Glutamatergic neuron (in vitro differentiated cells): ENCODE results near the gene RTKN2. TPM values are rescaled to one million over a fixed set of nuclear protein-coding genes. Genes with fewer than 3 reads are reported as not detected.

ENCODE experiments used
- DNase-seq: peaks from one replicate; pipeline ENCODE4 v3.0.0; 2022
- H3K27ac Mint-ChIP-seq: one replicate; pipeline ENCODE4 v1.8.0; 2020; ENCODE audit warnings: mild to moderate bottlenecking, mixed read lengths, inconsistent platforms; ENCODE audit not compliant: unreplicated experiment
- H3K27me3 Mint-ChIP-seq: one replicate; pipeline ENCODE4 v1.8.0; 2020; ENCODE audit warnings: mild to moderate bottlenecking, moderate library complexity, mixed read lengths, inconsistent platforms; ENCODE audit not compliant: unreplicated experiment
- H3K36me3 Mint-ChIP-seq: one replicate; pipeline ENCODE4 v1.8.0; 2020; ENCODE audit warnings: mild to moderate bottlenecking, mixed read lengths, inconsistent platforms; ENCODE audit not compliant: unreplicated experiment
- H3K4me1 Mint-ChIP-seq: one replicate; pipeline ENCODE4 v1.8.0; 2020; ENCODE audit warnings: mild to moderate bottlenecking, low read depth, mixed read lengths, inconsistent platforms; ENCODE audit not compliant: unreplicated experiment
- H3K4me3 Mint-ChIP-seq: one replicate; pipeline ENCODE4 v1.8.0; 2020; ENCODE audit warnings: mild to moderate bottlenecking, mixed read lengths, inconsistent platforms; ENCODE audit not compliant: unreplicated experiment
- H3K9me3 Mint-ChIP-seq: one replicate; pipeline ENCODE4 v1.8.0; 2020; ENCODE audit warnings: mild to moderate bottlenecking, moderate library complexity, mixed read lengths, inconsistent platforms; ENCODE audit not compliant: unreplicated experiment
- total RNA-seq: library from RNA; stranded (reverse); fragmentation: NEBNext Ultra II Directional; extraction: Animal tissue kit (Norgen Biotek cat#: 25700); gene quantifications from one replicate; pipeline ENCODE4 v1.2.1, GENCODE V29; 2021; ENCODE audit not compliant: unreplicated experiment
- TF ChIP-seq, protein P1 (sequence below): fragments of 200-600 bp; sonication (generic); IDR thresholded peaks from one replicate; pipeline ENCODE4 v1.5.0; 2021; ENCODE audit not compliant: partially characterized antibody, unreplicated experiment

Gene RTKN2
- total RNA-seq, 1 donor from 2014 or later: 3.2 TPM

DNA sequence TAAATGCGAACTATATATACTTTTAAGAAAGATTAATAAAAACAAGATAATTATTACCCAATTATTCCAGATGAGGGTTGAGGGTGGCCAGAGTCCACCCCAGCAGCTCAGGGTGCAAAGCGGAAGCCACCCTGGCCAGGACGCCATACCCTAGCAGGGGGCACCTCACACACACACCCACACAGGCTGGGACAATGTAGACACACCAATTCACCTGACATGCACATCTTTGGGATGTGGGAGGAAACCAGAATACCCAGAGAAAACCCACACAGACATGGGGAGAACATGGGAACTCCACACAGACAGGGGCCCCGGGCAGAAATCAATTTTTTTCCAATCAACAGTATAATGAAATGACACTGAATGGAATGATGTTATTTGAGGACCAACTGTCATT, 86.0 kb downstream of the RTKN2 start:
- Mint-ChIP-seq H3K36me3 (peaks cover 6% of the 10 kb centered on the region), H3K9me3 (no peaks in the 10 kb centered on the region), H3K27me3 (peaks cover 4% of the 10 kb centered on the region), H3K27ac (no peak overlapping the region), H3K4me1 (no peaks in the 10 kb centered on the region), H3K4me3 (no peak overlapping the region)
- DNase-seq: no peak
- TF ChIP-seq, protein P1, sequence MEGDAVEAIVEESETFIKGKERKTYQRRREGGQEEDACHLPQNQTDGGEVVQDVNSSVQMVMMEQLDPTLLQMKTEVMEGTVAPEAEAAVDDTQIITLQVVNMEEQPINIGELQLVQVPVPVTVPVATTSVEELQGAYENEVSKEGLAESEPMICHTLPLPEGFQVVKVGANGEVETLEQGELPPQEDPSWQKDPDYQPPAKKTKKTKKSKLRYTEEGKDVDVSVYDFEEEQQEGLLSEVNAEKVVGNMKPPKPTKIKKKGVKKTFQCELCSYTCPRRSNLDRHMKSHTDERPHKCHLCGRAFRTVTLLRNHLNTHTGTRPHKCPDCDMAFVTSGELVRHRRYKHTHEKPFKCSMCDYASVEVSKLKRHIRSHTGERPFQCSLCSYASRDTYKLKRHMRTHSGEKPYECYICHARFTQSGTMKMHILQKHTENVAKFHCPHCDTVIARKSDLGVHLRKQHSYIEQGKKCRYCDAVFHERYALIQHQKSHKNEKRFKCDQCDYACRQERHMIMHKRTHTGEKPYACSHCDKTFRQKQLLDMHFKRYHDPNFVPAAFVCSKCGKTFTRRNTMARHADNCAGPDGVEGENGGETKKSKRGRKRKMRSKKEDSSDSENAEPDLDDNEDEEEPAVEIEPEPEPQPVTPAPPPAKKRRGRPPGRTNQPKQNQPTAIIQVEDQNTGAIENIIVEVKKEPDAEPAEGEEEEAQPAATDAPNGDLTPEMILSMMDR: no peak

DNA sequence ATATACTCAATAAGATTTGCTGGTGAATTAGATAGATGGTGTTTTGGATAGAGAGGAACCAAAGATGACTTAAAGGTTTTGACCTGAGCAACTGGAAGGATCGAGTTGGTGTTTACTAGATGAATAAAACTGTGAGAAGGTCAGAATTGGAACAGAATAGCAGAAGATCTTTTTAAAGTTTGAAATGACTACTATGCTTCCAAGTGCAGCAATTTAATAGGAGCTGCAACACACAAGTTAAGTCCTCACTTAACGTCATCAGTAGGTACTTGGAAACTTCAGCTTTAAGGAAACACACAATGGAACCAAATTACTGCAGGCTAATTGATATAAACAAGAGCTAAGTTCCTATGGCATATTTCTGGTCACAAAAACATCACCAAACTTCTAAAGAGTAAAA, 86.5 kb downstream of the RTKN2 start:
- H3K27ac Mint-ChIP-seq: no peak overlapping the region
- DNase-seq: no peak
- no peak overlapping the region for H3K4me3 Mint-ChIP-seq
- peaks cover 6% of the 10 kb centered on the region for H3K36me3 Mint-ChIP-seq
- peaks cover 4% of the 10 kb centered on the region for H3K27me3 Mint-ChIP-seq
- H3K9me3 Mint-ChIP-seq: no peaks in the 10 kb centered on the region
- TF ChIP-seq, protein P1: no peak
- no peaks in the 10 kb centered on the region for H3K4me1 Mint-ChIP-seq

DNA sequence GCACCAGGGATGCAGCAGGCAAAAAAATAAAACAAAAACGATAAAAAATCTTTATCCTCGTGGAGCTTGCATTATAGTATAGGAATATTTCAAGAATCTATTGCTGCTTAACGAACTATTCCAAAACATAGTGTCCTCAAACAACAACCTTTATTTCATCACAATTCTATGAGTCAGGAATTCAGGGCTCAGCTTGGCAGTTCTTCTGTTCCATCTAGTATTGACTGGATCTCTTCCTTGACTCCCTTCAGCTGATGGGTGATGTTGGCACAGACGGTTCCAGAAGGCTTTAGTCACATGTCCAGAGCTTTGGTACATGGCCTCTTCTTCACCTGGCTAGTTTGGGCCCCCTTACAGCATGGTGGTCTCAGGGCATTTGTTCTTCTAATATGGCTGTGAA, 88.0 kb downstream of the RTKN2 start:
- DNase-seq: no peak
- Mint-ChIP-seq H3K27ac (no peak overlapping the region), H3K27me3 (peaks cover 4% of the 10 kb centered on the region)

DNA sequence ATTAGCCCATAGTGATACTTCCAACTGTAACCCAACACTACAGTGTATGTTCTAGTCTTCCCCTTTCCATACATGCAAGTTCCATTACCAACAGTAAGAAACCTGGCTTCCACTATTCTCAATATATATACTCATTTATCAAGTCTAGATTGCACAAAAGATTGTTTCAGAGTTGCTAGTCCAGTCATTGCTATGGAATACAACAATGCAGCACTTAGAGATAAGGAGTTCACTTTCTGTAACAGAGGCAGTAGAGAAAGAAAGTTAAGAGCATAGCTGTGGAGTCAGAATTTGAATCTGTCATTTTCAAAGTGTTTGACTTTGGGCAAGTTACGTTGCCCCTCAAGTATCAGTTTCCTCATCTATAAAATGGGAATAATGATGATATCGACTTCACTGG, 90.1 kb downstream of the RTKN2 start:
- H3K36me3 Mint-ChIP-seq: peaks cover 6% of the 10 kb centered on the region

More for the DNA sequence above, 88.0 kb downstream of the RTKN2 start:
- Mint-ChIP-seq H3K4me3 (no peak overlapping the region), H3K4me1 (no peaks in the 10 kb centered on the region), H3K9me3 (no peaks in the 10 kb centered on the region), H3K36me3 (peaks cover 6% of the 10 kb centered on the region)
- TF ChIP-seq, protein P1: no peak

DNA sequence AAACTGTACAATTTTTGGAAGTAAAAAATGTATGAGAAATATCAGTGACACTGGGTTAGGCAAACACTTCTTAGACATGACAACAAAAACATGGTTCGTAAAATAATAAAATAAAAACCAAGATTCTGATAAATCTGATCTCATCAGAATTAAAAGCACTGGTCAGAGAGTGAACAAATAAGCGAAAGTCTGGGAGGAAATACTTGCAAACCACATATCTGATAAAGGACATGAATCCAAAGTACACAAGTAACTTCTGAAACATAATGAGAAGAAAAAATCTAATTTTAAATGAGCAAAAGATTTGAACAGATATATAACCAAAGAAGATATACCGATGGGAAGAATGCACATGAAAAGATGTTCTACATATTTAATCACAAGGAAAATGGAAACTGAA, 91.5 kb downstream of the RTKN2 start:
- Mint-ChIP-seq H3K4me3 (no peak overlapping the region), H3K27me3 (peaks cover 4% of the 10 kb centered on the region), H3K9me3 (no peaks in the 10 kb centered on the region), H3K36me3 (peaks cover 6% of the 10 kb centered on the region), H3K4me1 (no peaks in the 10 kb centered on the region), H3K27ac (no peak overlapping the region)
- no peak for DNase-seq
- TF ChIP-seq, protein P1: no peak

More for the DNA sequence above, 90.1 kb downstream of the RTKN2 start:
- TF ChIP-seq, protein P1: no peak
- Mint-ChIP-seq H3K27me3 (peaks cover 4% of the 10 kb centered on the region), H3K4me1 (no peaks in the 10 kb centered on the region), H3K9me3 (no peaks in the 10 kb centered on the region), H3K27ac (no peak overlapping the region), H3K4me3 (no peak overlapping the region)
- DNase-seq: no peak
